Activated T-cell treated with anti-CD3 and anti-CD28 coated beads, Interleukin-2, amount 50 U/mL, for 48 hours (primary cell): ENCODE data around the gene NDOR1.

Experiments
- DNase-seq, 2 experiments: peaks; one replicate each; pipeline ENCODE4 v3.0.0-alpha.2; 2020

The NDOR1 gene

GRCh38 chr9:137183980-137184595, 21.4 kb upstream of the NDOR1 start:
- DNase-seq = no peak

- DNase-seq = no peak
These were observed 20.4 kb upstream of the NDOR1 start for GRCh38 chr9:137184881-137185660.

DNA sequence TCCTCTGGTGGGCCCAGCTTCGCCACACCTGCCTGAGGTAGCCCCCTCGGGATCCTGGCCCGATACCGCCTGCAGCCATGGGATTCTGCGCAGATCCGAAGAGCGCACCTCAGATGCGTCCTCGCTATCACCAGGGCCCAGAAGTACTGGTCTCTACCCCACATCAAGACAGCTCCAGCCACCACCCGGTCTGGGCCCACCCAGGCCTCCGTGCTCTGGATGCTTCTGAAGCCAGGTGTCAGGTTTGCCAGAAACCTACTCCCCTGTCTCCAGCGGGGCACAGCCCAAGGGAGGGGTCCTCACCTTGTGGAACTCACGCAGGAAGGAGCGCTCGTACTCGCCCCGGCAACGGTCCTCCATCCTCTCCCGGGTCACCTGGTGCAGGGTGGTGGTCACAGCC, 19.6 kb upstream of the NDOR1 start:
- DNase-seq = no peak

- no peak for DNase-seq
These were observed 19.1 kb upstream of the NDOR1 start for GRCh38 chr9:137186385-137186784.

DNA sequence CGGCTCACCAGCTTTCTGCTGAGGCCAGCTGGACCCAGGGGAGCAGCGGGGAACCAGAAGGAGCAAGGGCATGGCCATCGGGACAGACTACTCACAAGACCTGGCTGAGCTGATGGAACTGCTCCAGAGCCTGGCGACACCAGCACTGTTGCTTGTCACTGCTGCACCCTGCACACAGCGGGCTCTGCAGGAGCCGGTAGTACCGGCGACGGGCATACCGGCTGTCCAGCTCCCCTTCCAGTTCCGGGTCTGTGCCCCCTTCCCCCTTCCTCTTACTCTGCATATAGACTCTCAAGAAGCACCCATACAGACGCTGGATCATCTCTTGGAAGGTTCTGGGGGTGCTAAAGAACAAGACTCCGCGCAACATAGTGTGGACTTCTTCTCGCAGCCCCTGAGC, 18.1 kb upstream of the NDOR1 start:
- no peak for DNase-seq

DNA sequence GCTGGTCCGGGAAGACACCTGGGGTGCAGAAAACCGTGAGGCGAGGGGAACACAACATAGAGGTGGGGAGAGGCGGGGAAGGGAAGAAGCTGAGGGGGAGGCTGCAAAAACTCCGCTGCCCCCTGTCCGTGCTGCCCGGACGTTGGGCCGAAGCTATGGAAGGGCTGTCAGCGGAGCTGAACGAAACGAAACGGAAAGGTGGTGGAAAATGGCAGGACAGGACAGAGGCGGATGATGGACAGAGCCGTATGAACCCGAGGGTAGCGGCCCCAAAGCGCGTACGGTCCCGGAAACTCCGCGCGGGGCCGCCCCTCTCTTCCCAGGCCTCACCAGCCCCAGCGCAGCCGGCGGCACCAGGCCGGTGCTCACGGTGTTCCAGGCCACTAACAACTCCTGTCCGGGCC, 17.4 kb upstream of the NDOR1 start:
- no peak for DNase-seq

DNA sequence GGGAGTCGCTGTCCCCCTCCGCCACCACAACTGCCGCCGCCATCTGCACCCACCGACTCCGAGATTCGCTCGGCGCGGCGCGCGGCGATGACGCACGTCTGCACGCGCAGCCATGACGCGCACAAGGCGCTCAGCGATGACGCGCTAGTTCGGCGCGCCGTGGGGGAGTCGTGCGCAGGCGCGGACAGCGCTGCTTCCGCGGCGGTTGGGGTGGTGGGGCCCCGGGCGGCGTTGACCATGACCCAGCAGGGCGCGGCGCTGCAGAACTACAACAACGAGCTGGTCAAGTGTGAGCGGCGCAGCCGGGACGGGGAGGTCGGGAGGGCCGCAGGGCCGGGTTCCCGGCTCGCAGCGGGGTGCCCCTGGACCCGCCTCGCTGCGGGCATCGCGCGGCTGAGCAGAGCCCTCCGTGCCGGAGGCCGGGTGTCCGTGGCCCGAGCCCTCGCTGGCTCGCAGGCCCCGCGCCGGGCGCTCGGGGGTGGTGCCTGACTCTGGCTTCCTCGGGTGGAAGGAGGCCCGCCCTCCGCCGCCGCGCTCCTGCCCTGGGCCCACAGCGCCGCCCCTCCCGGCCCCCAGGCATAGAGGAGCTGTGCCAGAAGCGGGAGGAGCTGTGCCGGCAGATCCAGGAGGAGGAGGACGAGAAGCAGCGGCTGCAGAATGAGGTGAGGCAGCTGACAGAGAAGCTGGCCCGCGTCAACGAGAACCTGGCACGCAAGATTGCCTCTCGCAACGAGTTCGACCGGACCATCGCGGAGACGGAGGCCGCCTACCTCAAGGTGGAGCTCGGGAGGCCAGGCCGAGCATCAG, 16.8 kb upstream of the NDOR1 start, which contains the start of the genes ANAPC2 and SSNA1:
Gene ANAPC2 (minus strand): TSS at position 71 of the 807 bp plus-strand sequence. CDS start 28 bp downstream, at position 43.
Gene SSNA1 (plus strand): TSS at position 187 of the 807 bp plus-strand sequence. CDS start 51 bp downstream, at position 238.
- DNase-seq = peak; percentile 97

GRCh38 chr9:137189297-137190295, 15.9 kb upstream of the NDOR1 start:
- DNase-seq = no peak

DNA sequence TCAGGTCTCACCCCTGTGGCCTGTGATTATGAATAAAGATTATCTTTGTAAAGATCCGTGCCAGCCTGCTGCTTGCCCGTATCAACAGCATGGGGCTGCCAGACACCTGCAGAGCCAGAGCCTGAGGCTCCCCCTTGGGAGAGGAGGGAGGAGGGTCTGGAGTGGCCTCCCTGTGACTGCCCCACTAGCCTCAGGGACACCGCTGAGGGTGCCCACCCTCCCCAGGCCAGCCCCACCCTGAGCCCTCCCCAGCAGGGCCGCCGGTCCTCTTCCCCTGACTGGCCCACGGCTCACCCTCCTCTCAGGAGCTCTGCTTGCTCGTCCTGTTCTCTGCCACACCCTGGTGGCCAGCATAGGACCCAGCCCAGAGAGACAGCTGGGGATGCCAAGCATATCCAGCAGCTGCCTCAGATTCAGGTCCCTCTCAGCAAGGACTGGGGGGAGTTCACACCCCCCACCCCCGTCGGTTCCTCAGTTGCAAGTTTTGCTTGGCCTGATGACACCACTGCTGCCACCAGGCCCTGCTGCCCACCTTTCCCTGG, 15.1 kb upstream of the NDOR1 start:
- no peak for DNase-seq

GRCh38 chr9:137191245-137191644, 14.3 kb upstream of the NDOR1 start:
- DNase-seq = no peak

- no peak for DNase-seq
These were observed 13.6 kb upstream of the NDOR1 start for GRCh38 chr9:137191691-137192447.

- no peak for DNase-seq
These were observed 13.1 kb upstream of the NDOR1 start for GRCh38 chr9:137192448-137192780.

DNA sequence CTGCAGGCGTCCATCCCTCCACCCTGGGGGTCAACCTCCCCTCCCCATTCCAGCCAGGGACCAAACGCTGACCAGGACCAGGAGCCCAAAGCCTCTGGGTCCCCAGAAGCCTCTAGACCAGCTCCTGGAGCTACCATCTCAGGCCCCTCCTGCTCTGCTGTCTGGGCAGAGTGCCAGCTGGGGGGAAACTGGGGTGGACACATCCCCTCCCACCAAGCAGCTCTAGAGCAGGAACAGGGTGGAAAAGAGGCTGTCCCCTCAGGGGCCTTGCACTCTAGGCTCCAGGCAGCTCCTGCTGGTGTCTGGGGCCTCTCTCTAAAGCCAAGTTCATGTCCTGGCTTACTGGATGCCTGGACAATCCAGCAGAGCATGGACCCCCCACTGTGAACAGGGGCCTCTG, 12.6 kb upstream of the NDOR1 start:
- DNase-seq = no peak

DNA sequence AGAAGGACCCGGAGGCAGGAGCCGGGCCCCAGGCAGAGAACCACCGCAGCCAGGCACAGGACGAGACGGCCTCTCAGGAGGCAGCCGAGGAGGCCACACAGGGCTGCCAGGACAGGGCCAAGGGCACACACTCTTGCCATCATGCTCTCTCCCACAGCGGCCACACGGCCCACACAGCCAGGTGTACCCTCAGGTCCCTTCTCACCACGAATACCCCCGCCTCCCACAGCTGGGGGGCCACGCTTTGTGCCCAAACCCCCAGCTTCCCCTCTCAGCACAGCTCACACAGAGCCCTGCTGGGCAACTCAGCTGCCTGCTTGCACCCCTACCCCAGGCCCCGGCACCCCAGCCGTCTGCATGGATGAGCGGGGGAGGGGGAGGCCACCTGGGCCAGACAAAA, 11.7 kb upstream of the NDOR1 start:
- DNase-seq = no peak

- no peak for DNase-seq
These were observed 11.1 kb upstream of the NDOR1 start for GRCh38 chr9:137194388-137194787.

DNA sequence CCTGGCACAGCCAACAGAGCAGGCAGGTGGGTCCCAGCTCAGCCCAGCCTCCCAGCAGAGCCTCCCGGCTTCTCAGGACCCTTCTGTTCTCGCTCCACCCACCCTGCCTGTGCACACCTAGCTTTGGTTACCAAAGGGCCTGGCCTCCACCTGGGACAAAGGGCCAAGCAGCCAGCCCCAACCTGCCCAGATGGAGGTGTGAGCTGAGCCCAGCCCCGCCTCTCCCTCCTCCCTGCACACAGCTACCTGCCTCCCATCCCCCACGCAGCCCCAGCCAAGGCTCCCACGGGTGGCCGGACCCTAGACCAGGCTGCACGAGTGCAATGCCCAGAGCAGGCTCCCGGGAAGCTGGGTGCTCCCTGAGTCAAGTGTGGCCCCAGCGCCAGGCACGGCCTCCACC, 10.6 kb upstream of the NDOR1 start:
- no peak for DNase-seq

- no peak for DNase-seq
These were observed 9.8 kb upstream of the NDOR1 start for GRCh38 chr9:137195525-137196220.

DNA sequence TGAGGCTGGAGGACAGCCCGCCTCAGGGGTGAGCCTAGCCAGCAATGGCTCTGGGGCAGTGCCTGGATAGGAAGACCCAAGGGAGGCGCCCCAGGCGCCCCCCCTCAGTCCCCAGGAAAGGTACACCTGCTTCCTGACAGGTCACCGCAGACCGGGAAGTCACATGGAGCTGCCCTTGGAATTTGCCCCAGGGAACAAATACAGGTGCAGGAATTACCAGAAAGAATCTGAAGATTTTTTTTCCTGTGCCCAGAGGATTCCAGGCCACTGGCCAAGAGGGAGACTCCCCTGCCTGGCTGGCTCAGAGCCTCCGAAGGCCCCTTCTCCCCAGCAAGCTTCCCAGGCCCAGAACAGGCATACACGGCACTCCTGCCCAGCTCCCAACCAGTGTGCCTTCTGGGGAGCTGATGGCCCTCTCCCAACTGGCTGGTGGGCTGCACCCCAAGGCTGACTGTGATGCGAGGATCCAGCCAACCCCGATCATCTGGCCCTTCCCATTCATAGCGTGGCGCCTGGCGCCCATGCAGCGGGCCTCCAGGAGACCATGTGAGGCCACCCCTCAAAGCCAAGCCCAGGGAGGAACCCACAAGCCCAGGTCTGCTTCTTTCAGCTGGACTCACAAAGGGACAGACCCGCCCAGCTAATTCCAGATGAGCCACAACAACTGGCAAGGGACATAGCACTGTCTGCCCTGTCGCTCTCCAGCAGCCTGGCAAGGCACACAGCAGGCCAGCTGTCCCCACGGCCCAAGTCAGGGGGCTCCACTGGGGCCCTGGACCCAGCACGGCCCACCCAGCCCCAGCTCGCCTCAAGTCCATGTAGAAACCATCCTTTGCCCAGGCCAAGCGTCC, 7.2 kb upstream of the NDOR1 start:
- DNase-seq = no peak

GRCh38 chr9:137198902-137199283, 6.6 kb upstream of the NDOR1 start:
- no peak for DNase-seq
